Spleen (tissue), 11 donors: Measurements from ENCODE around the gene NFASC. TPM values are rescaled to one million over a fixed set of nuclear protein-coding genes. Genes with fewer than 3 reads are reported as not detected.

Experiments used
- DNase-seq: peaks from one replicate; pipeline ENCODE4 v3.0.0-alpha.2; 2020
- H3K27ac ChIP-seq, 8 donors: fragments of 200-600 bp; sonication (generic) in 7 of 8; 1 replicate in 4 of 8; 2 replicates in 4 of 8; pipeline versions ENCODE4 v1.5.0 to v1.8.0; 2016 to 2021; ENCODE audit warnings: inconsistent platforms in 4 of 8, mild to moderate bottlenecking in 4 of 8, moderate library complexity in 1 of 8
- H3K27me3 ChIP-seq, 7 donors: fragments of 200-600 bp; sonication (generic) in 6 of 7; replicated peaks in 1 of 7; 1 replicate in 4 of 7; 2 replicates in 3 of 7; pipeline versions ENCODE4 v1.5.0 to v1.8.0; 2016 to 2021; ENCODE audit warnings: inconsistent platforms in 3 of 7, mild to moderate bottlenecking in 1 of 7
- H3K36me3 ChIP-seq, 6 donors: fragments of 200-600 bp; sonication (generic) in 5 of 6; 1 replicate in 4 of 6; 2 replicates in 2 of 6; pipeline versions ENCODE4 v1.5.0 to v1.8.0; 2016 to 2021; ENCODE audit warnings: inconsistent platforms in 2 of 6
- H3K4me1 ChIP-seq, 6 donors: fragments of 200-600 bp; sonication (generic) in 5 of 6; 1 replicate in 3 of 6; 2 replicates in 3 of 6; pipeline versions ENCODE4 v1.5.0 to v1.8.0; 2016 to 2021; ENCODE audit warnings: inconsistent platforms in 3 of 6
- H3K4me3 ChIP-seq, 8 donors: fragments of 200-600 bp; sonication (generic) in 7 of 8; 1 replicate in 4 of 8; 2 replicates in 4 of 8; pipeline versions ENCODE4 v1.5.0 to v1.8.0; 2016 to 2021; ENCODE audit warnings: inconsistent platforms in 4 of 8, mild to moderate bottlenecking in 4 of 8, moderate library complexity in 2 of 8
- H3K9me3 ChIP-seq, 8 donors: fragments of 200-600 bp; sonication (generic) in 7 of 8; 1 replicate in 4 of 8; 2 replicates in 4 of 8; pipeline versions ENCODE4 v1.5.0 to v1.8.0; 2016 to 2021; ENCODE audit warnings: inconsistent platforms in 4 of 8
- POLR2A ChIP-seq, 3 donors: fragments of 450-650 bp; IDR thresholded peaks; one replicate each; pipeline ENCODE4 v1.5.1; 2017; ENCODE audit warnings: antibody characterized with exemption in 3 of 3, mild to moderate bottlenecking in 1 of 3
- POLR2AphosphoS5 ChIP-seq, 3 donors: sonication (generic); formaldehyde crosslinking; IDR thresholded peaks; one replicate each; pipeline ENCODE4 v1.5.1; 2017; ENCODE audit warnings: antibody characterized with exemption in 3 of 3
- WGBS, 5 donors: extraction: QIAGEN DNeasy Blood & Tissue Kit in 3 of 5; methylation state at CpG; one replicate each; pipeline versions ENCODE4 v1.1.5 to v1.1.7; 2013 to 2018; 5-methylcytosine and 5-hydroxymethylcytosine counted together
- intact Hi-C: fragments of 100-400 bp; cut with DNase I; formaldehyde crosslinking; loops from one replicate; pipeline ENCODE4 v1.15.0; 2023; ENCODE audit warnings: low total_unique reads
- polyA plus RNA-seq, 3 donors: library from polyadenylated mRNA; stranded (reverse); fragments of 200-250 nt; gene quantifications; one replicate each; pipeline ENCODE4 v1.2.1, GENCODE V29; 2013
- total RNA-seq, 7 donors: library from RNA; depleted of rRNA in 3 of 7; stranded (reverse); fragments of >200 nt in 3 of 7; fragmentation: NEBNext Ultra II Directional in 4 of 7; extraction: Animal tissue kit (Norgen Biotek cat#: 25700) in 4 of 7; gene quantifications; one replicate each; pipeline versions ENCODE4 v1.1.0 to v1.2.1, GENCODE V29; 2016 to 2021
- TF ChIP-seq, protein P1 (sequence below), 11 experiments: fragments of 200-600 bp in 7 of 11; fragments of 450-650 bp in 4 of 11; sonication (generic) in 4 of 11; IDR thresholded peaks in 8 of 11; conservative IDR thresholded peaks in 3 of 11; 1 replicate in 7 of 11; 2 replicates in 4 of 11; pipeline versions ENCODE4 v1.4.0 to v1.8.0; 2016 to 2021; ENCODE audit warnings: antibody characterized with exemption in 11 of 11, inconsistent platforms in 4 of 11, mild to moderate bottlenecking in 1 of 11
- donor health status: healthy with polysubstance abuse.
- donor health status: DM: no; HTN: no; CAD: no; lungs with moderate emphysema.
- donor health status: DM: no; HTN: no; CAD: no.
- donor health status: Bipolar disorder and iron deficiency.
- donor health status: healthy.
- donor health status: DM: no; HTN: no; CAD: no.
- donor health status: DM: yes; HTN: yes; CAD: no.

NFASC gene
- total and polyA plus RNA-seq, 10 donors: 2.8 to 60.3 (median 23.1) TPM

DNA sequence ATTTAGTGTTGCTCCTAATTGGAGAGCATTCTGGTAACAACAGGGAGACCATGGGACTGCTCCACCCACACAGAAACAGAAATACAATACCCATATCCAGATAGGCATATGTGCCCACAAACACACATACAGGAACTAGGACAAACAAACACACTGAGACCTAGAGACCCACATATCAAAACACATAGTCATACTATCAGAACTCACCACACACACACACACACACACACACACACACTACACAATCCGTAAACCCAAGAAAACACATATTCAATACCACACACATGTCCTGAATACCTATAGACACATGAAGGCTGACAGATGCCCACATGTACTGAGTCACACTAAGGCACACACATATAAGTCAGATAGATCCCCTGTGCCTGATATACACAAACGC lies 3.5 kb upstream of the NFASC start:
- H3K27ac ChIP-seq: peak overlapping the region in 3 of 8 donors; percentile 43 to 73 (median 46)
- intact Hi-C loops: no loop called here
- TF ChIP-seq POLR2A (IDR thresholded peaks at IDR 0.05) (no peak), POLR2AphosphoS5 (IDR thresholded peaks at IDR 0.05) (no peak)
- TF ChIP-seq, protein P1, sequence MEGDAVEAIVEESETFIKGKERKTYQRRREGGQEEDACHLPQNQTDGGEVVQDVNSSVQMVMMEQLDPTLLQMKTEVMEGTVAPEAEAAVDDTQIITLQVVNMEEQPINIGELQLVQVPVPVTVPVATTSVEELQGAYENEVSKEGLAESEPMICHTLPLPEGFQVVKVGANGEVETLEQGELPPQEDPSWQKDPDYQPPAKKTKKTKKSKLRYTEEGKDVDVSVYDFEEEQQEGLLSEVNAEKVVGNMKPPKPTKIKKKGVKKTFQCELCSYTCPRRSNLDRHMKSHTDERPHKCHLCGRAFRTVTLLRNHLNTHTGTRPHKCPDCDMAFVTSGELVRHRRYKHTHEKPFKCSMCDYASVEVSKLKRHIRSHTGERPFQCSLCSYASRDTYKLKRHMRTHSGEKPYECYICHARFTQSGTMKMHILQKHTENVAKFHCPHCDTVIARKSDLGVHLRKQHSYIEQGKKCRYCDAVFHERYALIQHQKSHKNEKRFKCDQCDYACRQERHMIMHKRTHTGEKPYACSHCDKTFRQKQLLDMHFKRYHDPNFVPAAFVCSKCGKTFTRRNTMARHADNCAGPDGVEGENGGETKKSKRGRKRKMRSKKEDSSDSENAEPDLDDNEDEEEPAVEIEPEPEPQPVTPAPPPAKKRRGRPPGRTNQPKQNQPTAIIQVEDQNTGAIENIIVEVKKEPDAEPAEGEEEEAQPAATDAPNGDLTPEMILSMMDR (IDR thresholded peaks at IDR 0.05 in 8 of 11, conservative IDR thresholded peaks at IDR 0.05 in 3 of 11): no peak
- H3K36me3 ChIP-seq: no peaks in the 10 kb centered on the region
- no peaks in the 10 kb centered on the region for H3K9me3 ChIP-seq
- H3K27me3 ChIP-seq: peaks cover 0 to 12% (median 0%) of the 10 kb centered on the region in 7 donors
- WGBS, 5 donors: 68 to 93% (median 90%) methylated on average over 2 of the region's 2 CpGs
- DNase-seq: no peak
- H3K4me3 ChIP-seq: no peak overlapping the region
- peaks cover 0 to 13% (median 0%) of the 10 kb centered on the region in 6 donors for H3K4me1 ChIP-seq

DNA sequence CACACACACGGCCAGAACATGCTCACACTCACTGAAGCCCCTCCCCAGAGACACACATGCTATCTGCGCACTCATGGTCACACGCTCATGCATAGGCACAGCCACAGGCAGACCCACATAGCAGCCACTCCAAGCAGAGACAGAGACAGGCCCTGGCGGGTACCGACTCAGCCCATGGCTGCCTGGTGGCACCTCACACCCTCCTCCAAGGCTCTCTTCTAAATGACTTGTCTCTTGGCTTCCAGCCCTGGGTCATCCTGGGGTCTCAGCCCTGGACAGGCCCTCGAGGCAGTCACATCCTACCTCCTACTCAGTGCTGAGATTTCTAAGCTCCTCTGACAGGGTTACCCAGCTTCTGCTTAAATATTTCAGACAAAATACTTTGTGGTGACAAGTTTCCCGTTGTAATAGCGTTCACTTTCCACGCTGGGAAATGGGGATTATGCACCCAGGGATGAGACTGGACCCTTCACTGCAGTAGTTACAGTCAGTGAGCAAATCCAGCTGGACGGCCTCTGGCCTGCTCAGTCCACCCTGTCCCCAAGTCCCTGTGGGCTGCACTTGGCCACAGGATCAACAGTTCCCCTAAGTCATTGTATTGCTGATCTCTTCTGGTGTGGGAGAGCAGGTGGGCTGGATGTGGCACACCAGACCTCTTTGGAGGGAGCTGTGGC lies 2.9 kb upstream of the NFASC start:
- Histone ChIP-seq H3K9me3 (no peaks in the 10 kb centered on the region), H3K36me3 (no peaks in the 10 kb centered on the region), H3K27me3 (peaks cover 0 to 12% (median 0%) of the 10 kb centered on the region in 7 donors), H3K4me3 (no peak overlapping the region), H3K27ac (peak overlapping the region in 6 of 8 donors; percentile 16 to 73 (median 44)), H3K4me1 (peaks cover 0 to 13% (median 0%) of the 10 kb centered on the region in 6 donors)
- no peak for DNase-seq
- TF ChIP-seq, protein P1 (IDR thresholded peaks at IDR 0.05 in 8 of 11, conservative IDR thresholded peaks at IDR 0.05 in 3 of 11): no peak
- TF ChIP-seq POLR2A (IDR thresholded peaks at IDR 0.05) (no peak), POLR2AphosphoS5 (IDR thresholded peaks at IDR 0.05) (no peak)
- 53 to 76% (median 73%) methylated on average over 10 of the region's 10 CpGs for WGBS, 5 donors
- intact Hi-C loops: no loop called here

GRCh38 chr1:204868340-204868700 lies 2.3 kb upstream of the NFASC start:
- H3K27ac ChIP-seq: peak overlapping the region in 6 of 8 donors; percentile 16 to 73 (median 44)
- intact Hi-C loops: no loop called here
- H3K4me3 ChIP-seq: no peak overlapping the region
- H3K9me3 ChIP-seq: no peaks in the 10 kb centered on the region
- DNase-seq: no peak
- H3K4me1 ChIP-seq: peaks cover 0 to 13% (median 0%) of the 10 kb centered on the region in 6 donors
- 67 to 75% (median 68%) methylated on average over 4 to 7 of the region's 7 CpGs for WGBS, 5 donors
- TF ChIP-seq, protein P1 (IDR thresholded peaks at IDR 0.05 in 8 of 11, conservative IDR thresholded peaks at IDR 0.05 in 3 of 11): no peak
- TF ChIP-seq POLR2AphosphoS5 (IDR thresholded peaks at IDR 0.05): peak in 1 of 3 donors; percentile 48
- H3K27me3 ChIP-seq: peaks cover 0 to 14% (median 0%) of the 10 kb centered on the region in 7 donors
- no peaks in the 10 kb centered on the region for H3K36me3 ChIP-seq

- 76 to 82% (median 81%) methylated on average over 3 of the region's 3 CpGs for WGBS, 5 donors
- no peak for DNase-seq
- peaks cover 0 to 16% (median 0%) of the 10 kb centered on the region in 7 donors for H3K27me3 ChIP-seq
- intact Hi-C loops: no loop called here
- no peak overlapping the region for H3K4me3 ChIP-seq
- H3K9me3 ChIP-seq: no peaks in the 10 kb centered on the region
- no peak for TF ChIP-seq POLR2A (IDR thresholded peaks at IDR 0.05)
- TF ChIP-seq, protein P1 (IDR thresholded peaks at IDR 0.05 in 8 of 11, conservative IDR thresholded peaks at IDR 0.05 in 3 of 11): no peak
- no peak for TF ChIP-seq POLR2AphosphoS5 (IDR thresholded peaks at IDR 0.05)
- H3K4me1 ChIP-seq: peaks cover 0 to 13% (median 0%) of the 10 kb centered on the region in 6 donors
- H3K27ac ChIP-seq: peak overlapping the region in 4 of 8 donors; percentile 33 to 73 (median 44)
- no peaks in the 10 kb centered on the region for H3K36me3 ChIP-seq
Measured at GRCh38 chr1:204869097-204869496, 1.6 kb upstream of the NFASC start.
